B cell (primary cell): ENCODE data around the gene DZIP1L.

Source experiments
- EZH2 ChIP-seq: IDR thresholded peaks from 2 replicates; pipeline ENCODE4 v1.6.1; 2012; ENCODE audit warnings: borderline replicate concordance, low read depth, mild to moderate bottlenecking, moderate library complexity, low read length; ENCODE audit not compliant: insufficient read depth, poor library complexity, severe bottlenecking
- TF ChIP-seq, protein P1 (sequence below): fragments of 200-600 bp; IDR thresholded peaks from one replicate; pipeline ENCODE4 v1.8.0; 2022; ENCODE audit warnings: antibody characterized with exemption, mild to moderate bottlenecking

DNA sequence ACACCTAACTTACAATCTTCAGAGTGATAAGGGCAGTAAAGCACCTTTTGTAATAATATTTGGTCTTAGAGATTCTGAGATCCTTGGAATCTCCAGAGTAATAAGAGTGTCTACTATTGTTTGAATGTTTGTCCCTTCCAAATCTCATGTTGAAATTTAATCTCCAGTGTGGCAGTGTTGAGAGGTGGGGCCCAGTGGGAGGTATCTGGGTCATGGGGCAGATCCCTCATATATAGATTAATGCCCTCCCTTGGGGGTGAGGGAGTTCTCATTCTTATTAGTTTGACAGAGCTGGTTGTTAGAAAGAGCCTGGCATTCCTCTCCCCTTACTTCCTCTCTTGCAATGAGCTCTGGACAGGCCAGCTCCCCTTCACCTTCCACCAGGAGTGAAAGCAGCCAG lies 16.0 kb downstream of the DZIP1L start:
- TF ChIP-seq, protein P1, sequence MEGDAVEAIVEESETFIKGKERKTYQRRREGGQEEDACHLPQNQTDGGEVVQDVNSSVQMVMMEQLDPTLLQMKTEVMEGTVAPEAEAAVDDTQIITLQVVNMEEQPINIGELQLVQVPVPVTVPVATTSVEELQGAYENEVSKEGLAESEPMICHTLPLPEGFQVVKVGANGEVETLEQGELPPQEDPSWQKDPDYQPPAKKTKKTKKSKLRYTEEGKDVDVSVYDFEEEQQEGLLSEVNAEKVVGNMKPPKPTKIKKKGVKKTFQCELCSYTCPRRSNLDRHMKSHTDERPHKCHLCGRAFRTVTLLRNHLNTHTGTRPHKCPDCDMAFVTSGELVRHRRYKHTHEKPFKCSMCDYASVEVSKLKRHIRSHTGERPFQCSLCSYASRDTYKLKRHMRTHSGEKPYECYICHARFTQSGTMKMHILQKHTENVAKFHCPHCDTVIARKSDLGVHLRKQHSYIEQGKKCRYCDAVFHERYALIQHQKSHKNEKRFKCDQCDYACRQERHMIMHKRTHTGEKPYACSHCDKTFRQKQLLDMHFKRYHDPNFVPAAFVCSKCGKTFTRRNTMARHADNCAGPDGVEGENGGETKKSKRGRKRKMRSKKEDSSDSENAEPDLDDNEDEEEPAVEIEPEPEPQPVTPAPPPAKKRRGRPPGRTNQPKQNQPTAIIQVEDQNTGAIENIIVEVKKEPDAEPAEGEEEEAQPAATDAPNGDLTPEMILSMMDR, result no peak
- TF ChIP-seq EZH2, result no peak
